NCI-H774 (cell line): Measurements from ENCODE around the gene EGFL7.

Experiments used
- DNase-seq: peaks from one replicate; lab custom pipeline; 2025; lab: John Stamatoyannopoulos, UW

EGFL7 gene

DNA sequence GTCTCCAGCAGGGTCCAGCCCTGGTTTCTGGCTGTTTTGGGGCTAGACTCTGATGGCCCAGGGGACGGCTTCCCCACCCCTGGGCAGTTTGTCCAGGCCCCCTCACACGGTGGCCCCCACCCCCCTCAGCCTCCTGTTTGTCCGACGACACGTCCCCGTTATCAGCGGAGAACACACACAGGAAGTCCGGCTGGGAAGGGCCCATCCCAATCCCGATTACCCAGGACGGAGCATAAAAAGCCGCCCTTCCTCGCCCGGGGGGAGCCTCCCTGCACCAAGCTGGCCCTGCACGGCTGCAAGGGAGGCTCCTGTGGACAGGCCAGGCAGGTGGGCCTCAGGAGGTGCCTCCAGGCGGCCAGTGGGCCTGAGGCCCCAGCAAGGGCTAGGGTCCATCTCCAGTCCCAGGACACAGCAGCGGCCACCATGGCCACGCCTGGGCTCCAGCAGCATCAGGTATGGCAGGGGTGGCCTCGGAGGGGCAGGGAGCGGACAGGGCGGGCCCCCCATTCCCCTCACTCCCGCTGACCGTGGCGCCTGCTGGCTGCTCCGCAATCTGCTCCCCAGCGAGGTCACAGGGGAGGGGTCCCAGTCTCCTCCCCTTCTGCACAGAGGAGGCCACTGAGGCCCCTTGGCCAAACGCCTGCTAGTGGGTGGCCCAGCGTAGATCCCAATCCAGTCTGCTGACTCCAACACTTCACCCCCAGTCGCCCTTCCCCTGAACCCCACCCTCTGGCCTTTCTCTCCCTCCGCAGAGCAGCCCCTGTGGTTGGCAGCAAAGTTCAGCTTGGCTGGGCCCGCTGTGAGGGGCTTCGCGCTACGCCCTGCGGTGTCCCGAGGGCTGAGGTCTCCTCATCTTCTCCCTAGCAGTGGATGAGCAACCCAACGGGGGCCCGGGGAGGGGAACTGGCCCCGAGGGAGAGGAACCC lies at the start of gene EGFL7:
EGFL7 (plus strand) TSS at position 261 of the 926 bp plus-strand sequence. CDS start 5,367 bp downstream, outside the sequence.
- no peak for DNase-seq

DNA sequence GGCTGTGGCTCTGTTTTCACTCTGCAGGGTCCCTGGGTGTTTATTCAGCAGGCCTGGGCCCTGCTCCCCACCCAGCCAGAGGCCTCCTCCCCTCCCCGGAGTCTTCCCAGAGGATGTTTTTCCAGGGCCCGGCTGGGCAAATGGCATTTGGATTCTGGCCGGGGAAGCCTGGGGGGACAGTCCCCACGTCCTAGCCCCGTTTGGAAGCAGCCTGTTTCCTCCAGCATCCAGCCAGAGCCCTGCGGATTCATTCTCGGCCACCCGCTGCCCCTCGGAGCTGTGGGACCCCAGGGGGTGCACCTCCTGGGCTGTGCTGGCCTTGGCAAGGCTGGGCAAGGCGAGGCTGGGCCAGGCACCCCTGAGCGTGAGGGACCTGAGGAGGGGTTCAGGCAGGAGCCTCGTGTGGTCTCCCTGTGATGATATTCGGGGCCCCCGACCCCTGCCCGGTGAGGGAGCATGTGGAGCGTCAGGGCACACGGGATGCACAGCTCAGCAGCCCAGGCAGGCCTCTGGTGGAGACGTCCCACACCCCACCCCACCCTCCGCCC lies 48.8 kb upstream of the EGFL7 start:
- DNase-seq: no peak

DNA sequence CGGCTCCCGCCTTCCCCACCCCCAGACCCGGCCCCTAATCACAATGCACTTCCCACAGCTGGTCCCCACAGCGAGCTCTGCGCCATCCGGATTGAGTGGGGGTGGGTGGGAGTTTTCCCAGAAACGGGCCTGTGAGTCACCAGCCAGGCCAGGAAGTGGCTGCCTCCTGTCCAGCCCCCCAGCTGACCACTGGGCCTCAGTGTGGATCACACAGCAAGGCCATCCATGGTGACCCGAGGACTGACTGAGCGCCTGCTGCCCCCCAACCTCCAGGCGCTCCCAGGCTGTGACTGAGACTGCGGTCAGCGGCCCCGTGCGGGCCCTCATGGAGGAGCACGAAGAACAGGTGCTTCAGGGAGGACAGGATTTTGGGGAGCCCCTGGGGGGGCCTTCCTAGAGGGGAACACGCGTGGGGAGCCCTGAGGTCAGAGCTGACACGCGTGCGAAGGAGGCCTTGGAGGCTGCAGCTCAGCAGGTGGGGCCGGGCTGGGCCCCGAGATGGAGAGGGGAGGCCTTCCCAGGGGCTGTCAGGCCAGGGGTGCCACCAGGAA lies 48.3 kb upstream of the EGFL7 start:
- no peak for DNase-seq

DNA sequence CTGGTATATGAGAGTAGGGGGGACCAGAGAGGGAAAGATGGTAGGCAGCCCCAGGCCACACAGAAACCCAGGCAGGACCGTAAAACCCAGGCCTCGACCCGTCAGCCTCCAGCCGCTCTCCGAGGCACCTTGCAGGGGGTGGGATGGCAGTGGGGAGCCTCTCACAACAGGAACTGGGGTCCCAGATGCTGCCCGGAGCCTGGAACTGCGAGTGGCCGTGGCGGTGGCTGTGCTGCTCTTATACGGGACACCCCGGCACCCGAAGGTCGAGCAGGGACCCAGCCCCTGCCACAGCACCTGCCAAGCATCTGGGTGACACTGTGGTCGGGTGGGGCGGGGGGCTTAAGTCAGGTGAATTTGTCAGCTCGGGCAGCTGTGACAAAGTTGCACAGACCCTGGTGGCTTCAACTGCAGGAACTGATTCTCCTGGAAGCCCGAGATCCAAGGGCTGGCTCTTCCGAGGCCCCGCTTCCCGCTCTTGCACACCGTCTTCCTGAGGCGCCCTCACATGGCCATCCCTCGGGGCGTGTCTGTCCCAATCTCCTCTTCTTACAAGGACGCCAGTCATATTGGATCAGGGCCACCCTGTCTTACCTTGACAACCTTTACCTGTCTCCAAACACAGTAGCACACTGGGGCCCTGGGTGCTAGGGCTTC lies 47.6 kb upstream of the EGFL7 start:
- DNase-seq: no peak

DNA sequence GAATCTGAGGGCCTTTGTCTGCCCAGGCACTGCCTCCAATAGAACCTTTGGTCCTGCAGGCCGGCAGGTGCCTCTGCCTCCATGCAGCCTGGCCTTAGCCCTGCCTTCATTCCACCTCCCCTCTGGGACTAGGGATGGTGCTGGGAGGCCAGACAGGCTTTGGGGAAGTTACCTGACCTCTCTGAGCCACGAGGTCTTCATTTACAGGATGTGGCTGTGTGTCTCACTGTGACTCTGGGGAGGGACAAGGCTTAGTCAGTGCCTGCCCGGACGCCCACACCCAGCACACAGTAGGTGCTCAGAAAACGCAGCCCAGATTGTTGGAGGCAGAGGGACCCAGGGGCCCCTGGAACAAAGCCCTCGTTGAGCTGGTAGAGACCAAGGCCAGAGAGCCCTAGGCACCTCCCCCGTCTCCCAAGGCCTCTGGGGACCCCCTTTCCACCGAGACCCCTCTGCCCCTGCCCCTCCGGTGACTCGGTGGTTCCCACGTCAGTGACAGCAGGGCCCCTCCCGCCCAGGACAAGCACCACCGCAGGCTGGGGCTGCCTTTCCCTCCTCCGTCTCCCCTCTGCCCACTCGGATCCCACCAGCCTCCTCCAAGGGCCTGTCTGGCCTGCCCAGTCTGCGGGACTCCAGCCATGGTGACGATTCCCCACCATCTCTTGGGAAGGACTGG lies 46.9 kb upstream of the EGFL7 start:
- DNase-seq: no peak

DNA sequence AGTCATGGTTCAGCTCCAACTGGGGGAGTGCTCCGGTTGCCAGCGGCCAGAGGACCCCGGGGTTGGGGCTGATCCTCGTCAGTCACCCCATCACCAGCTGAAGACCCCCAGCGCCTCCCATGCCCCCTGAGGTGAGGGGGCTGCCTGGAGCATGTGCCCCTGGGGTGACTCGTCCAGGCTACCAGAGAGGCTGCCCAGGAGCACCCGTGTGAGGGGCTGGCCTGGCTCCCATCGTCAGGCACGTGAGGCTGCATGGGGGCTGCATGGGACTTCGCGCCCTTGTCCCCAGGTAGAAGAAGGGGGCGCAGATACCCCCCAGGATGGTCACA lies 46.4 kb upstream of the EGFL7 start:
- DNase-seq: no peak

DNA sequence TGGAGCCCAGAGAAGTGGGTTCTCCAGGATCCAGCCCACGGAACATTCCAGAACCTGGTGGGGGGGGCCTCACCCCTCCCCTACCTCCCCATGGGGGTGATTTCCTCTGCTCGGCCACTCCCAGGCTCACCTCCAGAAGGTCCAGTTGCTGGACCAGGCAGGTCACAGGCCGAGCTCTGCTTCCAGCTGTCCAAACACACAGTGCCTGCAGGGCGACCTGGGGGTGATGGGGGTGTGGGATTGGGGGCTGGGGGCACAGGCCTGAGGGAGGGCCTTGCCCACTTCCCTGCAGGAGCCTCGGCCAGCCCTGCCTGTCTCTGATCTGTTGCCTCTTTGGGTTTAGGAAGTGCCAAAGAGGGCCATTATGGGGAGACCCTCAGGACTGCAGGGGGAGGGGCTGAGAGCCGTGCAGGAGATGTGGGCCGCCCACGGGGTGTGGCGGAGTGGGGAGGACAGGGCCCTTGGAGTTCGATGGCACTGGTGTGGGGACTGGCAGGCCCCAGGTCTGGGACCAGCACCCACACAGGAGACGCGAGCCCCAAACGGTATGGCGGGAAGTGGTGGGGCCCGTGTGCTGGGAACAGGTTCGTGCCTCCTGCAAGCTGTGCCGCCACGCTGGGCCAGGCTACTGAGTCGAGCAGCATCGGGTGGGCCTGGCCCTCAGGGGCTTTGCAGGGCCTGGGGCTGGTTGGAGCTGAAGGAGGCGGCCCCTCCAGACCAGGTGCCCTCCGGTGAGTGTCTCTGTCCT lies 45.6 kb upstream of the EGFL7 start:
- no peak for DNase-seq

DNA sequence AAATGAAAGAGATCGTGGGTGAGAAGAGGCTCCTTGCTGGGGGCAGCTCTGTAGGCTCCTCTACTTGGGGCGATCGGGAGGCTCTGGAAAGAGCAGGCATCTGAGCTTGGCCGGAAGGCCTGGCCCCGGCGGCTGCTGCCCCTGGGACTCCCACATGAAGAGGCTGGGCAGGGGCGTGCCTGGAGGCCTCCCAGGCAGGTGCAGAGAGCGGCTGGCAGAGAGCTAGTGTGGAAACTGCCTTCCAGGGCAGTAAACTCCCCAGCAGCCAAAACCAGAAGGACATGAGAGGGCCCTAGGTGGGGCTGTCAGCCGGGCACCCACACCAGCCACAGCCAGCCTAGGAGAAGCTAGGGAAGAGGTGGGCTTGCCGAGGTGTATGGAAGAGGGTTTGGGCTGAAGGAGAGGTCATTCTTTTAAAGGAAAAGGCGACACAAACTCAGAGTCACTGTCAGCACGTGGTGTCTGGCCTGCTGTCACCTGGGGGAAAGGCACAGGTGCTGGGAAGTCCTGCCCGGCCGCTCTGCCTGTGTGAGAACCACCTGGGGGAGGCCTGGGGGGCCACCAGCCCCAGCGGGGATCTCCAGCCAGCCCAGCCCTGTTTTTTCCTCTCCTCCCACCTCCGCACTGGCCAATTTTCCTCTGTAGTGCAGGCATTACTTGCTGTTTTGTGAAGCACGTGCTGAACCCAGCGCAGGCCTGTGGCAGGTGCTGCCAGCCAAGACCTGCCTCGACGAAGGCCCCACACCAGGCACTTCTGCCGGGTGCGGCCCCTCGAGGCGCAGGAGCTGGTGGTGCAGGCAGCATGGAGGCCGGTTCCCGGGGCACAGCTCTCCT lies 44.8 kb upstream of the EGFL7 start:
- no peak for DNase-seq

DNA sequence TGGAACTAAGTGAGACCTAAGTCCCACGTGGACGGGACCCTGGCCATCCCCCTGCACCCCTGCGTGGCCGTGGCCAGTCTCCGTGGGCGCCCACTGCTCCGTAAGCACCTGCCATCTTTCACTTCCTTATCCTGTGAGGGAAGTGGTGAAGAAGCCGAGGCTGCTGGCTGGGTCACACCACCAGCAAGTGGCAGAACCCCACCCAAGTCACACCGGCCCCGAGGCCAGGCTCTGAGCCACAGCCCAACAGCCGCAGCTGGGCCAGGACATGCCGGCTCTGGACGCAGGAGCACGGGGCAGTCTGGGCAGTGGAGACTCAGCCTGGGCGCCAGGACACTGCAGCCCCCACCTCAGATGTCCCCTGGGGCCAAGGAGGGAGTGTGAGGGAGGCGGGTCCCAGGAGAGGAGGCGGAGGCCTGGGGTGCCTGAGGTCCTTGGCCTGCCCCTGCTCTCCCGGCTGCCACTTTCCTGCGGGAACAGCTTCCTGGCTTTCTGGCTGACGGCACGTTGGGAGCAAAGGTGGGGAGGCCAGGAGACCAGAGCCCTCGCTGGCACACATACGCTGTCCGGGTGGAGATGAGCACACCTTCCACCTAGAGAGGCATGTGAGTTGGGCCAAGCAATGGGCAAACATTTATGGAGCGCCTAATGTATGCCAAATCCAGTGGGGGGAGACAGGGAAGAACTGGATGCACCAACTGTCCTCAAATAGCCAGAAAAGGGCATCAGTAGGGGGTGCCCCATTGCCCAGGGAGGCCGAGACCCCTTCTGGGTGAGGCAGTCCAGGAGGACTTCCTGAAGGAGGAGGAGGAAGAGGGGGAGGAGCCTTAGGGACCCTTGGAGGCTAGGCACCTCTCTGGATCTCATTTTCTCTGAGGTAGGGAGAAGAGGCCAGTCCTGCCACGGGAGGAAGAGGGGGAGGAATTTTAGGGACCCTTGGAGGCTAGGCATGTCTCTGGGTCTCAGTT lies 43.9 kb upstream of the EGFL7 start:
- no peak for DNase-seq

DNA sequence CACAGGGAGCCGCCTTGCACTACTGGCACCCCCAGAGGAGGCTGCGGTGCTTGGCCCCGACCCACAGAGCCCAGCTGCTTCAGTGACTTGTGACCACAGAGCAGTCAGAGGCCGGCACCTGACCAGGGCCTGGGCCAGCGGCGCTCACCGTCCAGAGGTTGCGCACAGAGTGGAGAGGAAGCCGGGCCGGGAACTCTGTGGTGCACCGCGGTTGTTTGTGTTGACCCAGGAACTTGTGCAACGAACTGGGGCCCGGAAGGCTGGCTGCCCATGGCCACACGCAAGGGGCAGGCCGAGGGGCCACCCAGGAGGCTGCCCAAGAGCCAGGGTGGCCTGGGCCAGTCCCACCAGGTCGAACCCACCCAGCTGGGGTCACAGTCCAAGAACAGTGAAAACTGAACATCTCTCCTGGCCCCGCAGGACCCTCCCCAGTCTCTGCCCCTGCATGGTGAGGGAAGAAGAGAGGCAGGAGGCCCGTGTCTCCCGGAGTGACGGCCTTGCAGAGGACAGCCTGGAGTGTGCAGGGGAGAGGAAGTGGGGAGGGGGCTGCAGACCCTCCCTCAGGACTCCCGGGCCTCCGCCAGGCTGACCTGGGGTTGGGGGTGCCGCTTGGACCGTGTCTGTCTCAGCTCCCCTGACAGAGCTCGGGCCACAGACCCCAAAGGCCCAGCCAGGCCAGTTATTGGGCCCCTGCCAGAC lies 42.8 kb upstream of the EGFL7 start:
- no peak for DNase-seq

DNA sequence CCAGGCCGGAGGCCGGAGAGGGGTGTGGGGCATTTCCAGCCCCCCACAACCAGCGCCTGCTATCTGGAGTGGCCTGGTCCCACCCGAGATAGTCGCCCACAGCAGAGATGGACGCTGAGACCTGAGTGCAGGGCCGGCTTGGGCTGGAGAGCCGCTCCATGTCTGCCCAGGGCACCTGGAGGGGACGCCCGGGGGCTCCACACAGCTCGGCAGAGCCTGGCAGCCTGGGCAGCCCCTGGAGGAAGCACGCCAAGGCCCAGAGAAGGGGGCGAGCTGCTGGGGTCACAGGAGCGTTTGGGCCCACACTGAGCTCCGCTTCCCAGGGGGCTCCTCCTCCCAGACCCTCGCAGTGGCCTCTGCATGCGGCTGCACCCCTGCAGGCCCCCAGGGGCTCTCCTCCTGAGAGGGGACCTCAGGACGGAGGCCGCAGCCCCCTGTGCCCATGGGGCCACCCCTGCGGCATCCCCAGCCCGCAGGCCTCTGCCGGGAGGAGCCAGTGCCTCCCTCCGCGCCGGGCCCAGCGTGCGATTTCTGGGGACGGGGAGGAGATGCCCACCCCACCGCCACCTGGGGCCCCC lies 42.2 kb upstream of the EGFL7 start:
- DNase-seq: no peak

DNA sequence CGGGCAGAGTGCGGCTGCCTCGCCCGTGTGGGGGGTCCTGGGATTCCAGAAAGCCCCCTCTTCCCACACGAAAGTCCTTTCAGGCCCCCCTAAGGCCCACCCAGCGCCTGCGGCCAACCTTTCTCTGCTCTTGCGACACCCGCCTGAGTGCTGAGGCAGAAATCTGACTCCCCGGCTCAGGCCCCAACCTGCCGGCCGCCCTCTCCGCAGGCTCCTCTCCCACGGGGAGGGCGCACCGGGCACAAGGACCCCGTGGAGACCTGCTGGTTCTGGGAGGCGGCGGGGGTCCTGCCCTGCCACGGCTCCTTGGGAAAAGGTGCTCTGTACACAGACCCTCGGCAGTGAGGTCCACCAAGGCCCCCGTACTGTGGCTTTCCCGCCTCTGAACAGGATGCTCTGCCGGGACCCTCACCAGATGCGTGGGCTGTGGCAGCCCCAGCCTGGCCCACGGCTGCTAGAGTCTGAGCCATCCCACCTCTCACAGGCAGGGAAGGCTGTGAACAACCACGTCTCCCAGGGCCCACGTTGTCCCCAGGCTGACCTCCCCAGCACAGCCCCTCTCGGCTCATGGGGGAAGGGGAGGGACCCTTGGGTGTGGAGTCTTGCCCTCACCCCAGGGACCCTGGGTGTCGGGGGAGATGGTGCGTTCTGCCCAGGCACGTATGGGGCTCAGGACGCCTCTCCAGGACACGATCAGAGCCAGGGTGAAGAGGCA lies 41.5 kb upstream of the EGFL7 start:
- no peak for DNase-seq

DNA sequence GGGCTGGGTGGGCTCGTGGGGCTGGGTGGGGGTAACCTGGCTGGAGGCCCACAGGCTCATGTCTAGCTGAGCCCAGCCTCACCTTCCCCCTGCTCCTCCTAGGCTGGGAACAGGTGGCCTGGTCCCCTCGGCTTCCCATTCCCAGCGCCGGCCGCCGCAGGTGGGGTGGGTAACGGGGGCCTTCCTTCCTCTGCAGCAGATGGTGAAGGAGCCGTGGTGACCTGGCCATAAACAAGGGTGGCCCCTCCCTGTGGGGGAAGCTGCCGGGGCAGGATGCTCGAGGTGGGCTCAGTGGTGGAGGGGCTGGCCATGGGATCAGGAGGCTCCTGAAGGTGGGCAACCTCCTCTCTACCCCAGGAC lies 41.0 kb upstream of the EGFL7 start:
- DNase-seq: no peak

DNA sequence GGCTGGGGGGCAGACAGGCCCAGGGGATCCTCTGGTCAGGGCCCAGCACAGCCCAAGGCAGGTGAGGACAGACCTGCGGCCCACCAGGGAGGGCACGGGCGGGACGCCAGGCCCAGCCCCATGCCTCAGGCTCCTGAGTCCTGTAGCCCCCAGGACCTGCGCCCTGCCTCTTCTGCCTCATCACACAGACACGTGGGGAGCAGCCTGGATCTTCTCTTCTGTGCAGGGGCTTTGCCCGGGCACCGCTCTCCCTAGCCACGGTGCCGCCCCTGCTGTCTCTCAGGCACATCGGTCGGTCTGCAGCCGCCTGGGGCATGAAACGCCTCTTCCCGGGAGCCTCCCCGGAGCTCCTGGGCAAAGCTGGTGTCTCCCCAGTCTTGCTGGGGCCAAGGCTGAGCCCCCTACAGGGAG lies 40.2 kb upstream of the EGFL7 start:
- no peak for DNase-seq

DNA sequence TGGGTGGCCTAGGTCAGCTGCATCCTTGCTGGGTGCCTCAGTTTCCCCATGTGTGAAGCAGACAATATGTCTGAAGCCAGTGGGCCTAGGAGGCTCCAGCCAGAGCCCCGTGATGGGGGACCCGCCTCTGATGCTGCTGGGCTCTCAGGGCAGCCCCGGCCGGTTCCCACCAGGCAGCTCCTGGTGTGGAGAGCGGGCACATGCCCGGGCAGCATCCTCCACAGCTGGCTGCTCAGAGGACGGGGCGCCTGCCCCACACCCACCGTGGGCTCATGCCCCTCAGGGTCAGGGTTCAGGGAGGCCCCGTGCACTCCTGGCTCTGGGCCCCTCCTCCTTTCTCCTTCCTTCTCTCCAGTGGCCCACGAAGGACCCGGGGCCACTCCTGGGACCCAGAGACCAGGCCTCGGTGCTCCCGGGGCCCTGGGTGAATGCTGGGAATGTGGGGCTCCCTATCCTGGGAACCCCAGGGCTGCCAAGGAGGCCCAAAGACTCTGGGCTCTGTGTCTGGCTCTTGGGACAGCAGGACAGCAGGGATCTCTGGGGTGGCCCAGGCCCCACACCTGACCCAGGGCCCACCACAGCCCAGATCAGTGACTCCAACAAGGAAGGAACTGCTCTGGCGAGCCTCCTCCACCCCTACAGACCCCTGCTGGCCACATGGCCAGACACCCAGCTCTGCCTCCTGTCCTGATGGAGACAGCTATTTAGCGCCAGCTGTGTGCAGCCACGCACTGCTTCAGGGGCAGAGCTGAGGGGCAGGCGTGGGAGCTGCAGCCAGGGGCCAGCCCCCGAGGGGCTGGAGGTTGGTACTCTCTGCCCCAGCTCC lies 39.5 kb upstream of the EGFL7 start:
- DNase-seq: no peak

DNA sequence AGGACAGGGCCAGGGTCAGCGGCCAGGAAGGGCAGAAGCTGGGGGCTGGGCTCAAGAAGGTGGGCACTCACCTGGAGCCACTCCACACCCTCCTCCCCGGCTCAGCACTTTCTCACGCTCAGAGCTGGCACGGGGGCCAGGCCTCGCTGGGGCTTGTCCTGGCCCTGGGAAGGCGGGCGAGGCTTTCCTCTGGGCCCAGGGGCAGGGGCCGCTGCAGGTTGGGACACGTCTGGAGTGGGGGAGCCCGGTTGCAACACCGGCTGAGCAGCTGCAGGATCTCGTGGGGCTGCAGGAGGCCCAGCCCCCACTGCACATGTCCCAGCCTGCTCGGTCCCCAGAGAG lies 38.9 kb upstream of the EGFL7 start:
- DNase-seq: no peak
